Measurements from ENCODE around the gene CLMN.

Gene CLMN

GRCh38 chr14:95320078-95320895, 579 bp upstream of the CLMN start:
- DNase-seq (ENCODE audit: low read depth): no peak

- DNase-seq (ENCODE audit: low read depth): no peak
Observed at GRCh38 chr14:95318399-95319311, 1.1 kb downstream of the CLMN start.

GRCh38 chr14:95317817-95318343, 1.8 kb downstream of the CLMN start:
- no peak for DNase-seq (ENCODE audit: low read depth)

- DNase-seq (ENCODE audit: low read depth): no peak
Observed at GRCh38 chr14:95316821-95317220, 2.9 kb downstream of the CLMN start.

- no peak for DNase-seq (ENCODE audit: low read depth)
Observed at GRCh38 chr14:95315579-95315978, 4.1 kb downstream of the CLMN start.

GRCh38 chr14:95315156-95315555, 4.6 kb downstream of the CLMN start:
- DNase-seq (ENCODE audit: low read depth): no peak

GRCh38 chr14:95314609-95315008, 5.1 kb downstream of the CLMN start:
- DNase-seq (ENCODE audit: low read depth): no peak

GRCh38 chr14:95313707-95314106, 6.0 kb downstream of the CLMN start:
- no peak for DNase-seq (ENCODE audit: low read depth)

GRCh38 chr14:95313190-95313589, 6.5 kb downstream of the CLMN start:
- DNase-seq (ENCODE audit: low read depth): no peak

GRCh38 chr14:95312311-95312710, 7.4 kb downstream of the CLMN start:
- DNase-seq (ENCODE audit: low read depth): no peak

- no peak for DNase-seq (ENCODE audit: low read depth)
Observed at GRCh38 chr14:95311752-95312151, 8.0 kb downstream of the CLMN start.

GRCh38 chr14:95310635-95311380, 8.9 kb downstream of the CLMN start:
- DNase-seq (ENCODE audit: low read depth): no peak

- DNase-seq (ENCODE audit: low read depth): no peak
Observed at GRCh38 chr14:95309261-95310051, 10.3 kb downstream of the CLMN start.

- no peak for DNase-seq (ENCODE audit: low read depth)
Observed at GRCh38 chr14:95308073-95308472, 11.6 kb downstream of the CLMN start.

- no peak for DNase-seq (ENCODE audit: low read depth)
Observed at GRCh38 chr14:95307402-95308041, 12.2 kb downstream of the CLMN start.

- no peak for DNase-seq (ENCODE audit: low read depth)
Observed at GRCh38 chr14:95305940-95306339, 13.8 kb downstream of the CLMN start.

GRCh38 chr14:95305145-95305544, 14.6 kb downstream of the CLMN start:
- no peak for DNase-seq (ENCODE audit: low read depth)

GRCh38 chr14:95304342-95304741, 15.4 kb downstream of the CLMN start:
- DNase-seq (ENCODE audit: low read depth): no peak

- no peak for DNase-seq (ENCODE audit: low read depth)
Observed at GRCh38 chr14:95303552-95303951, 16.2 kb downstream of the CLMN start.

GRCh38 chr14:95302667-95303506, 16.8 kb downstream of the CLMN start:
- DNase-seq (ENCODE audit: low read depth): no peak
